Adrenal gland (tissue), 12 donors: Measurements from ENCODE around the gene KCNN3. TPM values are rescaled to one million over a fixed set of nuclear protein-coding genes. Genes with fewer than 3 reads are reported as not detected.

ENCODE experiments used
- DNase-seq, 7 donors: peaks; one replicate each; pipeline ENCODE4 v3.0.0-alpha.2; 2019 to 2020
- H3K27ac ChIP-seq, 5 donors: fragments of 200-600 bp; sonication (generic) in 4 of 5; 1 replicate in 3 of 5; 2 replicates in 2 of 5; pipeline versions ENCODE4 v1.5.1 to v1.8.0; 2016 to 2020; ENCODE audit warnings: mild to moderate bottlenecking in 1 of 5
- H3K27me3 ChIP-seq: fragments of 200-600 bp; 2 replicates; pipeline ENCODE4 v1.8.0; 2021
- H3K36me3 ChIP-seq, 2 donors: fragments of 200-600 bp; replicated peaks in 1 of 2; 1 replicate in 1 of 2; 2 replicates in 1 of 2; pipeline versions ENCODE4 v1.5.1 to v1.8.0; 2018 to 2022
- H3K4me1 ChIP-seq, 2 donors: fragments of 200-600 bp; replicated peaks in 1 of 2; 1 replicate in 1 of 2; 2 replicates in 1 of 2; pipeline versions ENCODE4 v1.5.1 to v1.8.0; 2018 to 2021
- H3K4me3 ChIP-seq, 4 donors: fragments of 200-600 bp; sonication (generic) in 3 of 4; one replicate each; pipeline ENCODE4 v1.5.1; 2016 to 2018
- H3K9me3 ChIP-seq, 3 donors: fragments of 200-600 bp; sonication (generic) in 1 of 3; replicated peaks in 1 of 3; 1 replicate in 2 of 3; 2 replicates in 1 of 3; pipeline versions ENCODE4 v1.5.1 to v1.8.0; 2016 to 2021
- POLR2A ChIP-seq, 2 donors: fragments of 450-650 bp; IDR thresholded peaks; one replicate each; pipeline ENCODE4 v1.6.1; 2017; ENCODE audit warnings: antibody characterized with exemption in 2 of 2, mild to moderate bottlenecking in 2 of 2, moderate library complexity in 1 of 2
- WGBS, 4 donors: extraction: QIAGEN DNeasy Blood & Tissue Kit in 2 of 4; methylation state at CpG; one replicate each; pipeline versions ENCODE4 v1.1.5 to v1.1.7; 2013 to 2017; 5-methylcytosine and 5-hydroxymethylcytosine counted together
- intact Hi-C, 2 donors: fragments of 100-400 bp; cut with DNase I; formaldehyde crosslinking; loops; one replicate each; pipeline versions ENCODE4 v1.14.1 to v1.15.0; 2022 to 2023
- polyA plus RNA-seq, 3 donors: library from polyadenylated mRNA; stranded (reverse); fragments of 200-250 nt in 2 of 3; fragments of 350-450 nt in 1 of 3; fragmentation: Illumina TruSeq in 1 of 3; extraction: RNeasy Lipid Tissue Mini Kit (QIAGEN cat#74804) in 1 of 3; gene quantifications; one replicate each; pipeline ENCODE4 v1.2.3, GENCODE V29; 2013 to 2014
- total RNA-seq, 9 donors: library from RNA; depleted of rRNA in 4 of 9; stranded (reverse); fragments of >200 nt in 4 of 9; fragments of 120-200 nt in 1 of 9; fragmentation: NEBNext Ultra II Directional in 1 of 9; extraction: Animal tissue kit (Norgen Biotek cat#: 25700) in 1 of 9; gene quantifications; one replicate each; pipeline versions ENCODE4 v1.1.0 to v1.2.4, GENCODE V29; 2013 to 2023
- TF ChIP-seq, protein P1 (sequence below), 6 experiments: fragments of 450-650 bp in 4 of 6; fragments of 200-600 bp in 2 of 6; sonication (generic) in 1 of 6; IDR thresholded peaks; 1 replicate in 5 of 6; 2 replicates in 1 of 6; pipeline versions ENCODE4 v1.5.1 to v1.8.0; 2016 to 2021; ENCODE audit warnings: antibody characterized with exemption in 6 of 6, mild to moderate bottlenecking in 2 of 6, moderate library complexity in 1 of 6
- donor health status: healthy with polysubstance abuse.
- donor health status: Bipolar disorder and iron deficiency.
- donor health status: DM: yes; HTN: yes; CAD: no.
- donor health status: DM: no; HTN: no; CAD: no.
- donor health status: DM: no; HTN: no; CAD: no.
- donor health status: DM: yes; HTN: yes; CAD: no.

KCNN3 gene
- total and polyA plus RNA-seq, 12 donors: 0.17 to 2.3 (median 0.97) TPM

DNA sequence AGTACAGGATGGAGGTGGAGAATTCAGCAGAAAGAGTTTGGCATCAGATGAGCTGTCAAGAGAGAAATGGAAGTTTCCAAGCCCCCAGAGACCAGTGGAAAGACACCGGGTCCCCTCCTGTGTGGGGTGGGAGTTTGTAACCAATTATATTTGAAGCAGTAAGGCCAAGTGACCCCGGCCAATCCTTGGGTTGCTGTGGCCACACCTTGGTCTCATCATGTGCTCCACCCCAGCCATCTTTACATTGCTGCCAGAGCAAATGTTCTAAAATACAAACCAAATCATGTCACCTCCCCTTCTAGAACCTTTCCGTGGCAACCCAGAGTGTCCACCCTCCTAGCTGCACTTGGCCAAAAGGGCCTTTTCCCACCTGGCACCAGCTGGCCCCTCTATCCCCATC lies 86.1 kb downstream of the KCNN3 start:
- DNase-seq: no peak
- intact Hi-C loops: no loop called here
- WGBS, 4 donors: 69 to 92% (median 87%) methylated on average over 3 of the region's 3 CpGs
- no peak for TF ChIP-seq POLR2A (IDR thresholded peaks at IDR 0.05)
- TF ChIP-seq, protein P1, sequence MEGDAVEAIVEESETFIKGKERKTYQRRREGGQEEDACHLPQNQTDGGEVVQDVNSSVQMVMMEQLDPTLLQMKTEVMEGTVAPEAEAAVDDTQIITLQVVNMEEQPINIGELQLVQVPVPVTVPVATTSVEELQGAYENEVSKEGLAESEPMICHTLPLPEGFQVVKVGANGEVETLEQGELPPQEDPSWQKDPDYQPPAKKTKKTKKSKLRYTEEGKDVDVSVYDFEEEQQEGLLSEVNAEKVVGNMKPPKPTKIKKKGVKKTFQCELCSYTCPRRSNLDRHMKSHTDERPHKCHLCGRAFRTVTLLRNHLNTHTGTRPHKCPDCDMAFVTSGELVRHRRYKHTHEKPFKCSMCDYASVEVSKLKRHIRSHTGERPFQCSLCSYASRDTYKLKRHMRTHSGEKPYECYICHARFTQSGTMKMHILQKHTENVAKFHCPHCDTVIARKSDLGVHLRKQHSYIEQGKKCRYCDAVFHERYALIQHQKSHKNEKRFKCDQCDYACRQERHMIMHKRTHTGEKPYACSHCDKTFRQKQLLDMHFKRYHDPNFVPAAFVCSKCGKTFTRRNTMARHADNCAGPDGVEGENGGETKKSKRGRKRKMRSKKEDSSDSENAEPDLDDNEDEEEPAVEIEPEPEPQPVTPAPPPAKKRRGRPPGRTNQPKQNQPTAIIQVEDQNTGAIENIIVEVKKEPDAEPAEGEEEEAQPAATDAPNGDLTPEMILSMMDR (IDR thresholded peaks at IDR 0.05): no peak
- Histone ChIP-seq H3K27me3 (no peaks in the 10 kb centered on the region), H3K9me3 (peaks cover 0 to 2% (median 0%) of the 10 kb centered on the region in 3 donors), H3K36me3 (no peaks in the 10 kb centered on the region), H3K4me1 (no peaks in the 10 kb centered on the region), H3K27ac (no peak overlapping the region), H3K4me3 (no peak overlapping the region)

DNA sequence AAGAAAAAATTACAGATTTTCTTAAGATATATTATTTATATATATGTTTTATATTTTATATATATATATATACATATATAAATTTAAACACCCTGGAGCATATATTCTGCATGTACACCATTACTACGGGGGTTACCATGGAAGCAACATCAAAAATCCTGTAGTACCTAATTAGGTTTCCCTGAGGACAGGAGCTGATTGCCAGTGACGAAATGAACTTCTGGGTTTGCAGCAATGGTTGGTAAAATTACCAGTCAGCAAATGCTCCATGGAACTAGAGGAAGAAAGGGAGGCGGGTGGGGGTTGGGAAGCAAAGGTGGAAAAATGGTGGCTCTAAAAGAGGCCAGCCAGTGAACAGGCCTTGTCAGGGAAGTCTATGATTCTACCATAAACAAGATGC lies 89.5 kb downstream of the KCNN3 start:
- Histone ChIP-seq H3K27me3 (no peaks in the 10 kb centered on the region), H3K4me1 (no peaks in the 10 kb centered on the region), H3K27ac (no peak overlapping the region), H3K36me3 (no peaks in the 10 kb centered on the region), H3K9me3 (peaks cover 0 to 4% (median 0%) of the 10 kb centered on the region in 3 donors), H3K4me3 (no peak overlapping the region)
- TF ChIP-seq, protein P1 (IDR thresholded peaks at IDR 0.05): no peak
- TF ChIP-seq POLR2A (IDR thresholded peaks at IDR 0.05): no peak
- intact Hi-C loops: no loop called here
- DNase-seq: no peak
- 70 to 93% (median 84%) methylated on average over 3 of the region's 3 CpGs for WGBS, 4 donors

DNA sequence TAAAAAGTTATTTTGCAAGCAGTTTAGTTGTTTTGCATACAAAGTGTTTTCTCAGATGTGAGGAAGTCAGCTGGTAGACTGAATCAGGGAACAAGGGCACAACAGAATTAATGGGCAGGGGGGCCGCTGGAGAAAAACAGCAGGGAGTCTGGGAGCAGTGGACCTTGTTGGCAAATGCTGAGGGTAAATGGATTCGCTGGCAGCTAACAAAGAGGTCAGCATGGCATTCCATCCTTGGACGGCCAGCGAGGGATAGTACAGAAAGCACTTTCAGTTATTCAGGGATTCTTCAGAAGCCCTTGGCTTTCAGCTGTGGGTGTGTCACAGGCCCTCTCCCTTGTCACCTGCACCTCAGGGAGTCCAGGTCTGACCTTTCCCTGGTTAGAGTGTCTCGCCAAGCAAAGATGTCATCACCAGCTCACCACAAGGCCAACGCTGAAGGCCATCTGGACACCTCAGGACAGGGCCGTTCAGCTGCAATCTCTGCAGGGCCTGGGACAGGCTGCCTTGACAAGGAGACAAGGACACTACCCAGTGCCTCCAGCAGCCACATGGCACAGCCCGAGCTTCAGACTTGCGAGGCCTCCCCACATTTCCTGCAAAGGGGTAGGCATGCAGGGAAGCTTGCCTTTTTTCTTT lies 90.4 kb downstream of the KCNN3 start:
- 50 to 56% (median 54%) methylated on average over 6 to 9 of the region's 9 CpGs for WGBS, 4 donors
- intact Hi-C loops: no loop called here
- H3K9me3 ChIP-seq: peaks cover 0 to 4% (median 0%) of the 10 kb centered on the region in 3 donors
- H3K4me1 ChIP-seq: no peaks in the 10 kb centered on the region
- TF ChIP-seq, protein P1 (IDR thresholded peaks at IDR 0.05): no peak
- TF ChIP-seq POLR2A (IDR thresholded peaks at IDR 0.05): no peak
- H3K4me3 ChIP-seq: no peak overlapping the region
- DNase-seq: peak in 6 of 7 donors; percentile 35 to 62 (median 48)
- no peaks in the 10 kb centered on the region for H3K36me3 ChIP-seq
- no peak overlapping the region for H3K27ac ChIP-seq
- no peaks in the 10 kb centered on the region for H3K27me3 ChIP-seq

DNA sequence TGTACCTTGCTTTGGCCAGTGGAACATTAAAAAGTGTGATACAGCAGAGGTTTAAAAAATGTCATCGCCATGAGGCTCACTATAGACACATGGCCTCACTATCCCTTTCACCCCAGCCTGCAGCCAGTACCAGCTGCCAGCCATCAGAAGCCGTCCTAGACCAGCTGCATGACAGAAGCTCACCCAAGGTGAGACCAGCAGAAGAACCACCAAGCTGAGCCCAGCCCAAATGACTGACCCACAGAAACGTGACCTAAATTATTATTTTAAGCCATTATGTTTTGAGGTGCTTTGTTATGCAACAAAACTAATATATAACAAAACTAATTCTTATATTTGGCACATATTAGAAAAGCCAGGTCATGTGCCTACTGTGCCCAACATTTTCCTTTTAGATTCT lies 91.1 kb downstream of the KCNN3 start:
- Histone ChIP-seq H3K9me3 (peaks cover 0 to 4% (median 0%) of the 10 kb centered on the region in 3 donors), H3K4me3 (no peak overlapping the region), H3K27me3 (no peaks in the 10 kb centered on the region), H3K36me3 (no peaks in the 10 kb centered on the region), H3K27ac (no peak overlapping the region), H3K4me1 (no peaks in the 10 kb centered on the region)
- 89 to 100% (median 97%) methylated on average over 3 of the region's 3 CpGs for WGBS, 4 donors
- TF ChIP-seq, protein P1 (IDR thresholded peaks at IDR 0.05): no peak
- TF ChIP-seq POLR2A (IDR thresholded peaks at IDR 0.05): no peak
- intact Hi-C loops: no loop called here
- DNase-seq: no peak
